Lung (tissue), 12 donors: ENCODE data around the gene ANKLE2. TPM values are rescaled to one million over a fixed set of nuclear protein-coding genes. Genes with fewer than 3 reads are reported as not detected.

Experiments used
- ATAC-seq: fragments of 200-7000 bp; cut with Tn5 transposase; one replicate; pipeline ENCODE4 v1.9.1; 2020; ENCODE audit warnings: moderate number of reproducible peaks; ENCODE audit not compliant: insufficient read depth, low FRiP score
- DNase-seq, 3 donors: peaks; one replicate each; pipeline ENCODE4 v3.0.0-alpha.2; 2013 to 2017
- H3K27ac ChIP-seq, 2 donors: one replicate each; pipeline ENCODE4 v1.5.1; 2013; ENCODE audit warnings: mild to moderate bottlenecking in 2 of 2, moderate library complexity in 2 of 2, control low read depth in 1 of 2, inconsistent platforms in 1 of 2, low read depth in 1 of 2, low read length in 1 of 2
- H3K27me3 ChIP-seq, 3 donors: one replicate each; pipeline ENCODE4 v1.5.1; 2013; ENCODE audit warnings: low read length in 2 of 3; ENCODE audit not compliant: control insufficient read depth in 3 of 3, insufficient read depth in 3 of 3
- H3K36me3 ChIP-seq, 4 donors: one replicate each; pipeline ENCODE4 v1.5.1; 2013; ENCODE audit warnings: low read length in 4 of 4, mild to moderate bottlenecking in 1 of 4, moderate library complexity in 1 of 4; ENCODE audit not compliant: control insufficient read depth in 4 of 4, insufficient read depth in 4 of 4
- H3K4me1 ChIP-seq, 5 donors: one replicate each; pipeline ENCODE4 v1.5.1; 2013; ENCODE audit warnings: low read length in 5 of 5, mild to moderate bottlenecking in 2 of 5, moderate library complexity in 1 of 5; ENCODE audit not compliant: control insufficient read depth in 5 of 5, insufficient read depth in 5 of 5
- H3K4me3 ChIP-seq: one replicate; pipeline ENCODE4 v1.5.1; 2013; ENCODE audit warnings: mild to moderate bottlenecking, control low read depth, moderate library complexity
- H3K9ac ChIP-seq, 2 donors: one replicate each; pipeline ENCODE4 v1.5.1; 2013; ENCODE audit warnings: low read length in 2 of 2, control low read depth in 1 of 2; ENCODE audit not compliant: insufficient read depth in 1 of 2
- H3K9me3 ChIP-seq, 4 donors: one replicate each; pipeline ENCODE4 v1.5.1; 2013; ENCODE audit warnings: low read length in 3 of 4, mild to moderate bottlenecking in 1 of 4, moderate library complexity in 1 of 4; ENCODE audit not compliant: control insufficient read depth in 4 of 4, insufficient read depth in 3 of 4
- CTCF ChIP-seq: IDR thresholded peaks from 2 replicates; pipeline ENCODE4 v1.5.1; 2012; ENCODE audit warnings: mild to moderate bottlenecking; ENCODE audit errors: control extremely low read depth, extremely low read depth
- WGBS, 2 donors: extraction: QIAGEN DNeasy Blood & Tissue Kit; methylation state at CpG; one replicate each; pipeline ENCODE4 v1.1.7; 2013; 5-methylcytosine and 5-hydroxymethylcytosine counted together
- polyA plus RNA-seq, 2 donors: library from polyadenylated mRNA; stranded (reverse); fragments of 200-250 nt; gene quantifications; one replicate each; pipeline ENCODE4 v1.2.1, GENCODE V29; 2013
- total RNA-seq, 2 donors: library from RNA; depleted of rRNA in 1 of 2; stranded (reverse); fragments of >200 nt in 1 of 2; gene quantifications; one replicate each; pipeline ENCODE4 v1.2.1, GENCODE V29; 2014 to 2021
- donor health status: control.
- donor health status: control.
- donor health status: Bipolar disorder and iron deficiency.
- donor health status: healthy.
- donor health status: DM: yes; HTN: yes; CAD: no.

The ANKLE2 gene
- total and polyA plus RNA-seq, 4 donors = 35.9 to 60.5 (median 45.9) TPM

GRCh38 chr12:132710405-132711079, 51.1 kb downstream of the ANKLE2 start, which contains the start of gene PGAM5:
TSS of gene PGAM5 (plus strand) at chr12:132710842. CDS start at chr12:132710877, 35 bp downstream.
- Histone ChIP-seq H3K9ac (peak within 1 kb of the TSS in 1 of 2 donors; percentile 63), H3K36me3 (peaks cover 0 to 9% (median 6%) of the 10 kb centered on the region in 4 donors), H3K4me3 (peak within 1 kb of the TSS; percentile 93), H3K27ac (peak within 1 kb of the TSS; percentile 50 to 73), H3K4me1 (peaks cover 0 to 14% (median 0%) of the 10 kb centered on the region in 5 donors), H3K9me3 (peaks cover 0 to 4% (median 0%) of the 10 kb centered on the region in 4 donors), H3K27me3 (no peaks in the 10 kb centered on the region)
- DNase-seq (peak; percentile 82 to 88 (median 82)), ATAC-seq (peak; percentile 95)
- TF ChIP-seq CTCF = no peak
- 0% methylated on average over 78 to 94 of the region's 94 CpGs for WGBS, 2 donors

- Histone ChIP-seq H3K4me3 (peak overlapping the region; percentile 78), H3K9ac (peak overlapping the region in 1 of 2 donors; percentile 63), H3K9me3 (peaks cover 0 to 4% (median 0%) of the 10 kb centered on the region in 4 donors), H3K27ac (peak overlapping the region; percentile 50 to 73), H3K4me1 (peaks cover 0 to 14% (median 0%) of the 10 kb centered on the region in 5 donors), H3K36me3 (peaks cover 0 to 9% (median 5%) of the 10 kb centered on the region in 4 donors), H3K27me3 (no peaks in the 10 kb centered on the region)
- DNase-seq (peak in 1 of 3 donors; percentile 8), ATAC-seq (peak; percentile 28)
- TF ChIP-seq CTCF = no peak
- WGBS, 2 donors = 1 to 2% methylated on average over 26 of the region's 26 CpGs
These were observed 51.6 kb downstream of the ANKLE2 start for GRCh38 chr12:132710043-132710404.

GRCh38 chr12:132708150-132708549, 53.5 kb downstream of the ANKLE2 start:
- Histone ChIP-seq H3K9me3 (peaks cover 0 to 4% (median 0%) of the 10 kb centered on the region in 4 donors), H3K36me3 (peaks cover 0 to 10% (median 2%) of the 10 kb centered on the region in 4 donors), H3K27me3 (no peaks in the 10 kb centered on the region), H3K27ac (no peak overlapping the region), H3K4me3 (no peak overlapping the region), H3K9ac (no peak overlapping the region), H3K4me1 (peaks cover 0 to 14% (median 0%) of the 10 kb centered on the region in 5 donors)
- no peak for DNase-seq
- TF ChIP-seq CTCF = no peak
- WGBS, 2 donors = 91 to 95% methylated on average over 2 of the region's 2 CpGs
- ATAC-seq = no peak
